Osteoblast (primary cell): ENCODE data around the gene MAPKAPK2. TPM values are rescaled to one million over a fixed set of nuclear protein-coding genes. Genes with fewer than 3 reads are reported as not detected.

Source experiments
- DNase-seq: peaks from one replicate; pipeline ENCODE4 v3.0.0; 2011; ENCODE audit warnings: low spot score, mixed read lengths; ENCODE audit not compliant: insufficient read length; ENCODE audit errors: missing footprints
- H2AFZ ChIP-seq: 2 replicates; pipeline ENCODE4 v1.6.0; 2011; ENCODE audit warnings: mild to moderate bottlenecking, low read length
- H3K27ac ChIP-seq: 2 replicates; pipeline ENCODE4 v1.5.1; 2011; ENCODE audit warnings: mild to moderate bottlenecking, low read depth, low read length, moderate library complexity
- H3K27me3 ChIP-seq: 2 replicates; pipeline ENCODE4 v1.6.0; 2012; ENCODE audit warnings: mild to moderate bottlenecking, control low read depth, inconsistent platforms, low read length, moderate library complexity; ENCODE audit not compliant: insufficient read depth
- H3K36me3 ChIP-seq: 2 replicates; pipeline ENCODE4 v1.5.1; 2011; ENCODE audit warnings: mild to moderate bottlenecking, low read length, control low read depth, moderate library complexity; ENCODE audit not compliant: insufficient read depth
- H3K4me1 ChIP-seq: 2 replicates; pipeline ENCODE4 v1.5.1; 2011; ENCODE audit warnings: mild to moderate bottlenecking, low read length, control low read depth, moderate library complexity; ENCODE audit not compliant: insufficient read depth
- H3K4me2 ChIP-seq: 2 replicates; pipeline ENCODE4 v1.6.0; 2011; ENCODE audit warnings: mild to moderate bottlenecking, low read length; ENCODE audit not compliant: insufficient read depth
- H3K4me3 ChIP-seq: fragments of 200-600 bp; sonication (generic); 3 replicates; pipeline ENCODE4 v1.5.1; 2012; ENCODE audit warnings: mild to moderate bottlenecking, low read length, inconsistent platforms; ENCODE audit not compliant: insufficient read depth
- H3K79me2 ChIP-seq: 2 replicates; pipeline ENCODE4 v1.6.0; 2012; ENCODE audit warnings: mild to moderate bottlenecking, low read length, control low read depth, inconsistent platforms; ENCODE audit not compliant: insufficient read depth
- H3K9me3 ChIP-seq: 2 replicates; pipeline ENCODE4 v1.5.1; 2011; ENCODE audit warnings: low read depth, low read length, control low read depth
- H4K20me1 ChIP-seq: 2 replicates; pipeline ENCODE4 v1.6.0; 2012; ENCODE audit warnings: mild to moderate bottlenecking, low read length, control low read depth; ENCODE audit not compliant: insufficient read depth
- total RNA-seq: library from RNA; depleted of rRNA; stranded (reverse); fragments of >200 nt; gene quantifications from 2 replicates; pipeline ENCODE4 v1.2.3, GENCODE V29; 2012
- TF ChIP-seq, protein P1 (sequence below): IDR thresholded peaks from 2 replicates; pipeline ENCODE4 v1.5.1; 2011; ENCODE audit warnings: mild to moderate bottlenecking, low read depth, low read length, moderate library complexity; ENCODE audit errors: extremely low read depth

MAPKAPK2 gene
- total RNA-seq, 1 donor: 38.0 TPM

DNA sequence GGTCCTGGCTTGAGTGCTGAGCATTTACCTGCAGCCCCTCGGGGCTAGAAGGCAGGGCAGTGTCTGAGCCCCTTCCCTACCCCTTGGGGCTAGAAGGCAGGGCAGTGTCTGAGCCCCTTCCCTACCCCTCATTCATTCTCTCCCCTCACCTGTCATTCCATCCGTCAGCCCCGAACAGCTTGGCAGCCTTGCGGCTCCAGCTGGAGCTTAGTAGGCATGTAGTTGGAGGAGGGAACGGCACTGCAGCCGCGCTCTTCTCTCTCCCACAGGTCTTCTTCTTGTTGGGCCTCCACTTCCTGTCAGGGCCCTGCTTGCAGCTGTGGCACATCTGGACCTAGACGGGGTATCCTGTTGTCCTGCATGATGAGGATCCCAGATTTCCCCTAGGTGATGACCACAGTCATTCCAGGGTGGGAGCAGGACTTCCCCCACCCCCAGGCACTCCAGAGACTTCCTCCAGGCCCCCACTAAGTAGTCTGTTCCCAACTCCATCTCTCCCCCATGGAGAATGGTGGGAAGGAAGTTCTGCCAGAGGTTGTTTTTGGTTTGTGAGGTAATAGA, 22.2 kb downstream of the MAPKAPK2 start:
- Histone ChIP-seq H2AFZ (no peak overlapping the region), H4K20me1 (peaks cover 74% of the 10 kb centered on the region), H3K9me3 (no peaks in the 10 kb centered on the region), H3K4me3 (no peak overlapping the region), H3K36me3 (no peaks in the 10 kb centered on the region), H3K79me2 (peaks cover 99% of the 10 kb centered on the region), H3K4me1 (peaks cover 60% of the 10 kb centered on the region), H3K4me2 (peak overlapping the region; percentile 70), H3K27ac (peak overlapping the region; percentile 96), H3K27me3 (no peaks in the 10 kb centered on the region)
- TF ChIP-seq, protein P1, sequence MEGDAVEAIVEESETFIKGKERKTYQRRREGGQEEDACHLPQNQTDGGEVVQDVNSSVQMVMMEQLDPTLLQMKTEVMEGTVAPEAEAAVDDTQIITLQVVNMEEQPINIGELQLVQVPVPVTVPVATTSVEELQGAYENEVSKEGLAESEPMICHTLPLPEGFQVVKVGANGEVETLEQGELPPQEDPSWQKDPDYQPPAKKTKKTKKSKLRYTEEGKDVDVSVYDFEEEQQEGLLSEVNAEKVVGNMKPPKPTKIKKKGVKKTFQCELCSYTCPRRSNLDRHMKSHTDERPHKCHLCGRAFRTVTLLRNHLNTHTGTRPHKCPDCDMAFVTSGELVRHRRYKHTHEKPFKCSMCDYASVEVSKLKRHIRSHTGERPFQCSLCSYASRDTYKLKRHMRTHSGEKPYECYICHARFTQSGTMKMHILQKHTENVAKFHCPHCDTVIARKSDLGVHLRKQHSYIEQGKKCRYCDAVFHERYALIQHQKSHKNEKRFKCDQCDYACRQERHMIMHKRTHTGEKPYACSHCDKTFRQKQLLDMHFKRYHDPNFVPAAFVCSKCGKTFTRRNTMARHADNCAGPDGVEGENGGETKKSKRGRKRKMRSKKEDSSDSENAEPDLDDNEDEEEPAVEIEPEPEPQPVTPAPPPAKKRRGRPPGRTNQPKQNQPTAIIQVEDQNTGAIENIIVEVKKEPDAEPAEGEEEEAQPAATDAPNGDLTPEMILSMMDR: no peak
- no peak for DNase-seq

DNA sequence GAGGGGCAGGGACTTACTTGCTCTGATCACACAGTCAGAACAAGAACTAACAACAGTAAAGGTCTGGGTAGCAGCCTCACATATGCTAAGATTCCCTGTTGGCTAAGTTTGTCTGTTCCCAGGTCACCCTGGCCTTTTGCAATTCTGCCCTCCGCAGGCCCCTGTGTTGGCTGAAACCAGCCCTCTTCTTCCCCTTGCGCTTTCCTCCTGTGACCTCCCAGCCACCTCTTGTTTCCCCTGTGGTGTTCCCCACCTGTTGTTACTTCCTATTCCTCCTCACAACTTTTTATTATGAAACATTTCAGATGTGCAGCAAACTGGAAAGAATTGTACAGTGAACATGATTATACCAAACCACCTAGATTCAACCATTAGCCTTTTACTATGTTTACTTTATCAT, 23.4 kb downstream of the MAPKAPK2 start:
- no peaks in the 10 kb centered on the region for H3K27me3 ChIP-seq
- H4K20me1 ChIP-seq: peaks cover 65% of the 10 kb centered on the region
- DNase-seq: no peak
- no peak overlapping the region for H3K4me3 ChIP-seq
- H3K27ac ChIP-seq: peak overlapping the region; percentile 96
- peaks cover 99% of the 10 kb centered on the region for H3K79me2 ChIP-seq
- TF ChIP-seq, protein P1: no peak
- no peaks in the 10 kb centered on the region for H3K9me3 ChIP-seq
- peaks cover 63% of the 10 kb centered on the region for H3K4me1 ChIP-seq
- H3K36me3 ChIP-seq: no peaks in the 10 kb centered on the region
- H2AFZ ChIP-seq: no peak overlapping the region
- no peak overlapping the region for H3K4me2 ChIP-seq

DNA sequence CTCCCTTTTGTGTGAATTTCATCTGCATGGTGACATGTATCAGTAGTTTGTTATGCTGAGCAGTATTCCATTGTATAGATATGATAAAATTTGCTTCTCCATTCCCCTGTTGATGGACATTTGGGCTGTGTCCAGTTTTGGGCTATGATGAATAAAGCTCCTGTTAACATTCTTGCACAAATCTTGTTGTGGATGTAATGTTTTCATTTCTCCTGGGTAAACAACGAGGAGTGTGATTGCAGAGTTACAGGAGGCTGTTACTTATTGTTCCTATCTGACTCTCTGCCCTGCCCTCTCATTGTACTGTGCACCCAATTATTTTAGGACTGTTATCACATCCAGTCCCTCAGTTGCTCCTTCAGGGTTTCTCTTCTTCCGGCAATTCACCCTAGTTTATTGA, 24.2 kb downstream of the MAPKAPK2 start:
- no peak overlapping the region for H3K4me3 ChIP-seq
- H4K20me1 ChIP-seq: peaks cover 66% of the 10 kb centered on the region
- no peaks in the 10 kb centered on the region for H3K27me3 ChIP-seq
- H2AFZ ChIP-seq: no peak overlapping the region
- H3K4me1 ChIP-seq: peaks cover 67% of the 10 kb centered on the region
- H3K27ac ChIP-seq: peak overlapping the region; percentile 72
- peaks cover 99% of the 10 kb centered on the region for H3K79me2 ChIP-seq
- H3K36me3 ChIP-seq: no peaks in the 10 kb centered on the region
- no peak for DNase-seq
- TF ChIP-seq, protein P1: no peak
- no peaks in the 10 kb centered on the region for H3K9me3 ChIP-seq
- H3K4me2 ChIP-seq: no peak overlapping the region

DNA sequence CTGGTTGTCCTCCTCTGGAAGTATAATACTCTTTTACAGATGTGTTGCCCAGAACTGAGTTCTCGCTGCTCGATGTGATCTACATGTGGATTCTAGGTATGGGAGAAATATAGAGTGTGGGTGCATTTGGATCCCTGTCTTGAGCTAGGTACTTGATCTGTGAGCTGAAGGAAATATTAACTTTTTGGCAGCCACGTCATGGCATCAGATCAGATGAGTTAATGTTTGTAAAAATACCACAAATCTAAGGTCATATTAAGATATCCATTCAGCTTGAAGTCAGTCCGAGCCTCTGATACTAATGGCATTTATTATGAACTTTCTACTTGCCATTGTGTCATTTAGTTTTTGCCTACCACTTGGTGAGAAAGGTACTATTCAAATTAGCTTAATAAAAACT, 24.6 kb downstream of the MAPKAPK2 start:
- Histone ChIP-seq H2AFZ (no peak overlapping the region), H3K4me1 (peaks cover 71% of the 10 kb centered on the region), H4K20me1 (peaks cover 66% of the 10 kb centered on the region), H3K27me3 (no peaks in the 10 kb centered on the region), H3K36me3 (no peaks in the 10 kb centered on the region), H3K79me2 (peaks cover 99% of the 10 kb centered on the region), H3K9me3 (no peaks in the 10 kb centered on the region), H3K4me3 (no peak overlapping the region), H3K27ac (peak overlapping the region; percentile 72), H3K4me2 (no peak overlapping the region)
- no peak for DNase-seq
- TF ChIP-seq, protein P1: no peak
